HUES64 (cell line): Measurements from ENCODE around the gene CFAP97D1.

Source experiments
- H3K27ac ChIP-seq: 2 replicates; pipeline ENCODE4 v1.7.0; 2013; ENCODE audit warnings: low read depth, low read length, inconsistent platforms
- H3K27me3 ChIP-seq: 2 replicates; pipeline ENCODE4 v1.6.1; 2013; ENCODE audit warnings: mild to moderate bottlenecking, low read length; ENCODE audit not compliant: insufficient read depth
- H3K36me3 ChIP-seq: 2 replicates; pipeline ENCODE4 v1.6.1; 2013; ENCODE audit warnings: mild to moderate bottlenecking, low read length; ENCODE audit not compliant: insufficient read depth
- H3K4me1 ChIP-seq: 2 replicates; pipeline ENCODE4 v1.6.1; 2013; ENCODE audit warnings: mild to moderate bottlenecking, low read length, moderate library complexity; ENCODE audit not compliant: insufficient read depth
- H3K4me3 ChIP-seq: 2 replicates; pipeline ENCODE4 v1.5.1; 2013; ENCODE audit warnings: mild to moderate bottlenecking, low read length, moderate library complexity
- H3K9ac ChIP-seq: 2 replicates; pipeline ENCODE4 v1.6.1; 2013; ENCODE audit warnings: mild to moderate bottlenecking, low read depth, low read length
- H3K9me3 ChIP-seq: 2 replicates; pipeline ENCODE4 v1.6.1; 2013; ENCODE audit warnings: low read depth, low read length; ENCODE audit not compliant: insufficient read depth
- WGBS: fragments of 150-250, 120-280 bp; methylation state at CpG from one replicate; pipeline ENCODE4 v1.1.7; 2013; ENCODE audit warnings: missing lambda C conversion rate; 5-methylcytosine and 5-hydroxymethylcytosine counted together

CFAP97D1 gene

GRCh38 chr17:43813386-43813785, 33.2 kb downstream of the CFAP97D1 start:
- Histone ChIP-seq H3K36me3 (0 out of 2 replicates have a peak, but pooled peaks cover 7% of the 10 kb centered on the region), H3K27me3 (no peaks in the 10 kb centered on the region), H3K27ac (no peak overlapping the region), H3K4me3 (no peak overlapping the region), H3K9ac (no peak overlapping the region), H3K9me3 (no peaks in the 10 kb centered on the region), H3K4me1 (peaks cover 6% of the 10 kb centered on the region; the same call in 1 of the 2 replicates)
- 91% methylated on average over 3 of the region's 3 CpGs for WGBS

GRCh38 chr17:43814026-43814425, 33.8 kb downstream of the CFAP97D1 start:
- H3K9me3 ChIP-seq: no peaks in the 10 kb centered on the region
- H3K4me3 ChIP-seq: no peak overlapping the region
- no peaks in the 10 kb centered on the region for H3K27me3 ChIP-seq
- H3K4me1 ChIP-seq: peaks cover 6% of the 10 kb centered on the region; the same call in 1 of the 2 replicates
- H3K27ac ChIP-seq: no peak overlapping the region
- H3K9ac ChIP-seq: no peak overlapping the region
- 0 out of 2 replicates have a peak, but pooled peaks cover 3% of the 10 kb centered on the region for H3K36me3 ChIP-seq
- 84% methylated on average over 12 of the region's 12 CpGs for WGBS

- Histone ChIP-seq H3K9me3 (no peaks in the 10 kb centered on the region), H3K36me3 (0 out of 2 replicates have a peak, but pooled peaks cover 3% of the 10 kb centered on the region), H3K27me3 (no peaks in the 10 kb centered on the region), H3K4me3 (no peak overlapping the region), H3K9ac (no peak overlapping the region), H3K27ac (no peak overlapping the region), H3K4me1 (peaks cover 6% of the 10 kb centered on the region; the same call in 1 of the 2 replicates)
- WGBS: 76% methylated on average over 1 of the region's 1 CpG
These were observed 34.5 kb downstream of the CFAP97D1 start for GRCh38 chr17:43814714-43815113.

- H3K36me3 ChIP-seq: 0 out of 2 replicates have a peak, but pooled peaks cover 3% of the 10 kb centered on the region
- H3K27ac ChIP-seq: no peak overlapping the region
- no peaks in the 10 kb centered on the region for H3K4me1 ChIP-seq
- no peak overlapping the region for H3K9ac ChIP-seq
- 93% methylated on average over 24 of the region's 24 CpGs for WGBS
- H3K9me3 ChIP-seq: no peaks in the 10 kb centered on the region
- H3K4me3 ChIP-seq: no peak overlapping the region
- H3K27me3 ChIP-seq: no peaks in the 10 kb centered on the region
These were observed 36.4 kb downstream of the CFAP97D1 start for GRCh38 chr17:43816336-43817320.

- no peak overlapping the region for H3K9ac ChIP-seq
- H3K4me3 ChIP-seq: no peak overlapping the region
- H3K27me3 ChIP-seq: no peaks in the 10 kb centered on the region
- no peaks in the 10 kb centered on the region for H3K4me1 ChIP-seq
- 86% methylated on average over 9 of the region's 9 CpGs for WGBS
- H3K27ac ChIP-seq: no peak overlapping the region
- no peaks in the 10 kb centered on the region for H3K9me3 ChIP-seq
- 0 out of 2 replicates have a peak, but pooled peaks cover 3% of the 10 kb centered on the region for H3K36me3 ChIP-seq
These were observed 37.6 kb downstream of the CFAP97D1 start for GRCh38 chr17:43817826-43818225.

GRCh38 chr17:43818966-43819365, 38.7 kb downstream of the CFAP97D1 start:
- WGBS: 93% methylated on average over 5 of the region's 5 CpGs

GRCh38 chr17:43820759-43821158, 40.5 kb downstream of the CFAP97D1 start:
- Histone ChIP-seq H3K9ac (no peak overlapping the region), H3K4me1 (no peaks in the 10 kb centered on the region), H3K27ac (no peak overlapping the region), H3K27me3 (no peaks in the 10 kb centered on the region), H3K4me3 (no peak overlapping the region), H3K36me3 (no peaks in the 10 kb centered on the region), H3K9me3 (no peaks in the 10 kb centered on the region)
- 94% methylated on average over 14 of the region's 14 CpGs for WGBS

More at GRCh38 chr17:43818966-43819365, 38.7 kb downstream of the CFAP97D1 start:
- Histone ChIP-seq H3K9ac (no peak overlapping the region), H3K4me3 (no peak overlapping the region), H3K9me3 (no peaks in the 10 kb centered on the region), H3K27ac (no peak overlapping the region), H3K27me3 (no peaks in the 10 kb centered on the region), H3K4me1 (no peaks in the 10 kb centered on the region), H3K36me3 (no peaks in the 10 kb centered on the region)

- H3K36me3 ChIP-seq: no peaks in the 10 kb centered on the region
- 85% methylated on average over 5 of the region's 5 CpGs for WGBS
These were observed 42.4 kb downstream of the CFAP97D1 start for GRCh38 chr17:43822570-43823190.

GRCh38 chr17:43823350-43824084, 43.3 kb downstream of the CFAP97D1 start:
- Histone ChIP-seq H3K4me1 (no peaks in the 10 kb centered on the region), H3K36me3 (peaks cover 3% of the 10 kb centered on the region), H3K9ac (no peak overlapping the region), H3K9me3 (no peaks in the 10 kb centered on the region), H3K27ac (no peak overlapping the region), H3K4me3 (no peak overlapping the region), H3K27me3 (no peaks in the 10 kb centered on the region)
- WGBS: 92% methylated on average over 10 of the region's 10 CpGs

More at GRCh38 chr17:43822570-43823190, 42.4 kb downstream of the CFAP97D1 start:
- H3K27me3 ChIP-seq: no peaks in the 10 kb centered on the region
- H3K9ac ChIP-seq: no peak overlapping the region
- H3K4me3 ChIP-seq: no peak overlapping the region
- H3K9me3 ChIP-seq: no peaks in the 10 kb centered on the region
- H3K27ac ChIP-seq: no peak overlapping the region
- H3K4me1 ChIP-seq: no peaks in the 10 kb centered on the region

GRCh38 chr17:43825567-43825966, 45.3 kb downstream of the CFAP97D1 start:
- Histone ChIP-seq H3K4me3 (no peak overlapping the region), H3K9me3 (no peaks in the 10 kb centered on the region), H3K27ac (no peak overlapping the region), H3K36me3 (peaks cover 4% of the 10 kb centered on the region), H3K4me1 (no peaks in the 10 kb centered on the region), H3K9ac (no peak overlapping the region), H3K27me3 (no peaks in the 10 kb centered on the region)
- 94% methylated on average over 12 of the region's 12 CpGs for WGBS
